H9 (cell line): ENCODE results near the gene EPGN. TPM values are rescaled to one million over a fixed set of nuclear protein-coding genes. Genes with fewer than 3 reads are reported as not detected.

Source experiments
- DNase-seq: peaks from one replicate; pipeline ENCODE4 v3.0.0-alpha.2; 2017
- H2AFZ ChIP-seq: one replicate; pipeline ENCODE4 v1.6.1; 2013; ENCODE audit warnings: mild to moderate bottlenecking, low read length, control low read depth, moderate library complexity
- H2AK5ac ChIP-seq: 2 replicates; pipeline ENCODE4 v1.6.1; 2013; ENCODE audit warnings: low read length, control low read depth, mixed read lengths; ENCODE audit not compliant: insufficient read length
- H2BK120ac ChIP-seq: one replicate; pipeline ENCODE4 v1.6.1; 2013; ENCODE audit warnings: low read depth, mild to moderate bottlenecking, low read length, control low read depth, inconsistent platforms; ENCODE audit not compliant: poor library complexity, severe bottlenecking
- H2BK12ac ChIP-seq: 2 replicates; pipeline ENCODE4 v1.6.1; 2013; ENCODE audit warnings: low read length, control low read depth, mixed read lengths, low read depth; ENCODE audit not compliant: insufficient read length
- H2BK15ac ChIP-seq: 2 replicates; pipeline ENCODE4 v1.6.1; 2013; ENCODE audit warnings: low read depth, low read length, control low read depth
- H2BK20ac ChIP-seq: one replicate; pipeline ENCODE4 v1.6.1; 2013; ENCODE audit warnings: low read depth, mild to moderate bottlenecking, low read length, control low read depth, inconsistent platforms; ENCODE audit not compliant: poor library complexity, severe bottlenecking
- H2BK5ac ChIP-seq: 2 replicates; pipeline ENCODE4 v1.6.1; 2013; ENCODE audit warnings: low read length, control low read depth, mixed read lengths; ENCODE audit not compliant: insufficient read length
- H3K14ac ChIP-seq: 2 replicates; pipeline ENCODE4 v1.6.1; 2013; ENCODE audit warnings: low read length, control low read depth; ENCODE audit not compliant: insufficient read depth
- H3K18ac ChIP-seq: 2 replicates; pipeline ENCODE4 v1.6.1; 2013; ENCODE audit warnings: low read depth, mild to moderate bottlenecking, mixed read lengths, low read length, control low read depth; ENCODE audit not compliant: insufficient read length
- H3K23ac ChIP-seq: 2 replicates; pipeline ENCODE4 v1.6.1; 2013; ENCODE audit warnings: low read length, control low read depth, mixed read lengths, low read depth; ENCODE audit not compliant: insufficient read length
- H3K23me2 ChIP-seq: 2 replicates; pipeline ENCODE4 v1.6.1; 2013; ENCODE audit warnings: low read depth, mild to moderate bottlenecking, mixed read lengths, low read length, control low read depth; ENCODE audit not compliant: insufficient read length, poor library complexity, severe bottlenecking
- H3K27ac ChIP-seq: 2 replicates; pipeline ENCODE4 v1.5.1; 2013; ENCODE audit warnings: low read length, control low read depth, mixed read lengths, low read depth; ENCODE audit not compliant: insufficient read length
- H3K27me3 ChIP-seq: 2 replicates; pipeline ENCODE4 v1.6.1; 2013; ENCODE audit warnings: low read length, control low read depth, inconsistent platforms; ENCODE audit not compliant: insufficient read depth
- H3K4ac ChIP-seq: 2 replicates; pipeline ENCODE4 v1.6.1; 2013; ENCODE audit warnings: low read depth, mild to moderate bottlenecking, control low read depth, inconsistent platforms, low read length, moderate library complexity
- H3K4me1 ChIP-seq: 2 replicates; pipeline ENCODE4 v1.6.1; 2013; ENCODE audit warnings: low read length, control low read depth, inconsistent platforms; ENCODE audit not compliant: insufficient read depth
- H3K4me2 ChIP-seq: 2 replicates; pipeline ENCODE4 v1.6.1; 2013; ENCODE audit warnings: low read length, control low read depth, mixed read lengths; ENCODE audit not compliant: insufficient read length, insufficient read depth
- H3K56ac ChIP-seq: 2 replicates; pipeline ENCODE4 v1.6.1; 2013; ENCODE audit warnings: low read depth, mild to moderate bottlenecking, mixed read lengths, low read length, control low read depth; ENCODE audit not compliant: insufficient read length
- H3K79me1 ChIP-seq: 2 replicates; pipeline ENCODE4 v1.6.1; 2013; ENCODE audit warnings: low read depth, mild to moderate bottlenecking, moderate library complexity, low read length, control low read depth, inconsistent platforms; ENCODE audit not compliant: insufficient read depth, poor library complexity, severe bottlenecking
- H3K79me2 ChIP-seq: 2 replicates; pipeline ENCODE4 v1.6.1; 2013; ENCODE audit warnings: low read length, control low read depth, inconsistent platforms; ENCODE audit not compliant: insufficient read depth
- H3K9ac ChIP-seq: 2 replicates; pipeline ENCODE4 v1.6.1; 2013; ENCODE audit warnings: low read length, control low read depth, mixed read lengths; ENCODE audit not compliant: insufficient read length; ENCODE audit errors: extremely low read depth
- H3K9me3 ChIP-seq: one replicate; pipeline ENCODE4 v1.6.1; 2013; ENCODE audit warnings: low read depth, low read length, inconsistent platforms; ENCODE audit not compliant: control insufficient read depth
- H3T11ph ChIP-seq: one replicate; pipeline ENCODE4 v1.6.1; 2013; ENCODE audit warnings: mild to moderate bottlenecking, low read length, control low read depth, inconsistent platforms
- H4K20me1 ChIP-seq: one replicate; pipeline ENCODE4 v1.6.1; 2013; ENCODE audit not compliant: control insufficient read depth, insufficient read length, insufficient read depth
- H4K5ac ChIP-seq: 2 replicates; pipeline ENCODE4 v1.6.1; 2013; ENCODE audit warnings: low read depth, mild to moderate bottlenecking, mixed read lengths, low read length, control low read depth; ENCODE audit not compliant: insufficient read length
- H4K8ac ChIP-seq: replicated peaks from 2 replicates; pipeline ENCODE4 v1.6.1; 2013; ENCODE audit warnings: low read length, control low read depth, mixed read lengths, low read depth; ENCODE audit not compliant: insufficient read length
- H4K91ac ChIP-seq: 2 replicates; pipeline ENCODE4 v1.6.1; 2013; ENCODE audit warnings: low read depth, mild to moderate bottlenecking, moderate library complexity, mixed read lengths, low read length, control low read depth; ENCODE audit not compliant: insufficient read length
- H3K27ac Mint-ChIP-seq, 3 experiments: 2 replicates in 2 of 3; 3 replicates in 1 of 3; pipeline ENCODE4 v1.8.0; 2020 to 2021; ENCODE audit warnings: mixed read lengths in 3 of 3, mild to moderate bottlenecking in 1 of 3, moderate library complexity in 1 of 3
- H3K27me3 Mint-ChIP-seq: 2 replicates; pipeline ENCODE4 v1.8.0; 2021; ENCODE audit warnings: low read depth, mild to moderate bottlenecking, moderate library complexity, mixed read lengths
- H3K36me3 Mint-ChIP-seq, 3 experiments: 2 replicates in 2 of 3; 3 replicates in 1 of 3; pipeline ENCODE4 v1.8.0; 2020 to 2021; ENCODE audit warnings: low read depth in 3 of 3, mixed read lengths in 3 of 3; ENCODE audit not compliant: insufficient read depth in 1 of 3
- H3K4me1 Mint-ChIP-seq, 2 experiments: 2 replicates each; pipeline ENCODE4 v1.8.0; 2020; ENCODE audit warnings: mixed read lengths in 2 of 2
- H3K4me3 Mint-ChIP-seq, 2 experiments: 2 replicates in 1 of 2; 3 replicates in 1 of 2; pipeline ENCODE4 v1.8.0; 2020 to 2021; ENCODE audit warnings: mild to moderate bottlenecking in 2 of 2, mixed read lengths in 2 of 2, moderate library complexity in 1 of 2
- H3K9me3 Mint-ChIP-seq, 2 experiments: 2 replicates in 1 of 2; 3 replicates in 1 of 2; pipeline ENCODE4 v1.8.0; 2020; ENCODE audit warnings: mild to moderate bottlenecking in 2 of 2, mixed read lengths in 2 of 2, moderate library complexity in 1 of 2
- CTCF ChIP-seq: fragments of 200-600 bp; sonication (generic); conservative IDR thresholded peaks from 3 replicates; pipeline ENCODE4 v1.8.0; 2021; ENCODE audit warnings: antibody characterized with exemption, mild to moderate bottlenecking
- WGBS: extraction: QIAGEN DNeasy Blood & Tissue Kit; methylation state at CpG from one replicate; pipeline ENCODE4 v1.1.7; 2013; ENCODE audit warnings: missing lambda C conversion rate, low lambda C conversion rate, mixed read lengths; ENCODE audit not compliant: insufficient read length; ENCODE audit errors: extremely low coverage; 5-methylcytosine and 5-hydroxymethylcytosine counted together
- total RNA-seq: library from RNA; stranded (reverse); gene quantifications from 2 replicates; pipeline ENCODE4 v1.2.1, GENCODE V29; 2021

Gene EPGN
- total RNA-seq, 1 experiment from 2014 or later, result not detected

GRCh38 chr4:74279716-74280115 is 28.6 kb upstream of the EPGN start:
- no peaks in the 10 kb centered on the region for H3K4me1 Mint-ChIP-seq
- no peaks in the 10 kb centered on the region for H3K36me3 Mint-ChIP-seq
- no peak overlapping the region for H4K91ac ChIP-seq
- H3K9ac ChIP-seq, result no peak overlapping the region
- no peak overlapping the region for H3T11ph ChIP-seq
- H3K4me2 ChIP-seq, result no peak overlapping the region
- H4K20me1 ChIP-seq, result no peaks in the 10 kb centered on the region
- no peak overlapping the region for H3K4me3 Mint-ChIP-seq
- no peaks in the 10 kb centered on the region for H3K9me3 ChIP-seq
- TF ChIP-seq CTCF, result no peak
- no peaks in the 10 kb centered on the region for H3K23me2 ChIP-seq
- no peak overlapping the region for H4K5ac ChIP-seq
- H4K8ac ChIP-seq, result no peak overlapping the region
- no peak overlapping the region for H2AK5ac ChIP-seq
- no peaks in the 10 kb centered on the region for H3K4me1 ChIP-seq
- no peak overlapping the region for H3K4ac ChIP-seq
- H3K27ac ChIP-seq, result no peak overlapping the region
- no peak overlapping the region for H2BK20ac ChIP-seq
- H3K27ac Mint-ChIP-seq, result no peak overlapping the region
- H3K27me3 ChIP-seq, result no peaks in the 10 kb centered on the region
- WGBS, result no CpG with 5 or more reads among the region's 3 CpGs
- H3K79me2 ChIP-seq, result no peaks in the 10 kb centered on the region
- H2BK12ac ChIP-seq, result no peak overlapping the region
- no peak overlapping the region for H2BK5ac ChIP-seq
- H2BK15ac ChIP-seq, result no peak overlapping the region
- no peak overlapping the region for H2AFZ ChIP-seq
- H3K18ac ChIP-seq, result no peak overlapping the region
- H3K14ac ChIP-seq, result no peak overlapping the region
- H3K23ac ChIP-seq, result no peak overlapping the region
- no peaks in the 10 kb centered on the region; the same call in 1 of the 2 replicates for H3K27me3 Mint-ChIP-seq
- no peaks in the 10 kb centered on the region for H3K79me1 ChIP-seq
- H3K56ac ChIP-seq, result no peak overlapping the region
- H2BK120ac ChIP-seq, result no peak overlapping the region
- no peaks in the 10 kb centered on the region for H3K9me3 Mint-ChIP-seq
- DNase-seq, result no peak
